Mesothelial cell of epicardium (in vitro differentiated cells): ENCODE data around the gene SPRR4. TPM values are rescaled to one million over a fixed set of nuclear protein-coding genes. Genes with fewer than 3 reads are reported as not detected.

Experiments used
- DNase-seq, 2 experiments: peaks; one replicate each; pipeline ENCODE4 v3.0.0; 2021; ENCODE audit warnings: low spot score in 2 of 2; ENCODE audit not compliant: unreplicated experiment in 2 of 2
- H3K27ac Mint-ChIP-seq: 2 replicates; pipeline ENCODE4 v1.8.0; 2021; ENCODE audit warnings: mixed read lengths
- H3K27me3 Mint-ChIP-seq: 2 replicates; pipeline ENCODE4 v1.8.0; 2021; ENCODE audit warnings: low read depth, mixed read lengths
- H3K36me3 Mint-ChIP-seq: 2 replicates; pipeline ENCODE4 v1.8.0; 2021; ENCODE audit warnings: mixed read lengths
- H3K4me1 Mint-ChIP-seq: 2 replicates; pipeline ENCODE4 v1.8.0; 2021; ENCODE audit warnings: mixed read lengths
- H3K4me3 Mint-ChIP-seq: 2 replicates; pipeline ENCODE4 v1.8.0; 2021; ENCODE audit warnings: mild to moderate bottlenecking, moderate library complexity, mixed read lengths
- H3K9me3 Mint-ChIP-seq: 2 replicates; pipeline ENCODE4 v1.8.0; 2021; ENCODE audit warnings: mixed read lengths
- CTCF ChIP-seq: fragments of 200-600 bp; sonication (generic); IDR thresholded peaks from one replicate; pipeline ENCODE4 v1.5.0; 2021; ENCODE audit warnings: antibody characterized with exemption; ENCODE audit not compliant: unreplicated experiment
- total RNA-seq: library from RNA; stranded (reverse); gene quantifications from 3 replicates; pipeline ENCODE4 v1.2.1, GENCODE V29; 2021

The SPRR4 gene
- total RNA-seq, 1 donor from 2014 or later, result not detected

- H3K27ac Mint-ChIP-seq, result no peak overlapping the region
- no peak overlapping the region for H3K4me3 Mint-ChIP-seq
- no peak for TF ChIP-seq CTCF
- H3K9me3 Mint-ChIP-seq, result peaks cover 18% of the 10 kb centered on the region
- no peaks in the 10 kb centered on the region for H3K4me1 Mint-ChIP-seq
- no peaks in the 10 kb centered on the region for H3K36me3 Mint-ChIP-seq
- no peak for DNase-seq
- peaks cover 16% of the 10 kb centered on the region for H3K27me3 Mint-ChIP-seq
These were observed 1.9 kb downstream of the SPRR4 start for GRCh38 chr1:152972196-152972886.

- H3K4me1 Mint-ChIP-seq, result no peaks in the 10 kb centered on the region
- H3K9me3 Mint-ChIP-seq, result peaks cover 18% of the 10 kb centered on the region
- H3K27ac Mint-ChIP-seq, result no peak overlapping the region
- no peak overlapping the region for H3K4me3 Mint-ChIP-seq
- DNase-seq, result no peak
- H3K27me3 Mint-ChIP-seq, result peaks cover 17% of the 10 kb centered on the region
- no peak for TF ChIP-seq CTCF
- H3K36me3 Mint-ChIP-seq, result no peaks in the 10 kb centered on the region
These were observed 6.2 kb downstream of the SPRR4 start for GRCh38 chr1:152976688-152977087.

GRCh38 chr1:152977614-152978013, 7.2 kb downstream of the SPRR4 start:
- TF ChIP-seq CTCF, result no peak
- H3K27me3 Mint-ChIP-seq, result peaks cover 16% of the 10 kb centered on the region
- no peaks in the 10 kb centered on the region for H3K36me3 Mint-ChIP-seq
- H3K9me3 Mint-ChIP-seq, result peaks cover 18% of the 10 kb centered on the region
- no peak for DNase-seq
- H3K27ac Mint-ChIP-seq, result no peak overlapping the region
- H3K4me1 Mint-ChIP-seq, result no peaks in the 10 kb centered on the region
- H3K4me3 Mint-ChIP-seq, result no peak overlapping the region

GRCh38 chr1:152980676-152981075, 10.2 kb downstream of the SPRR4 start:
- Mint-ChIP-seq H3K4me1 (no peaks in the 10 kb centered on the region), H3K27me3 (peaks cover 12% of the 10 kb centered on the region), H3K27ac (no peak overlapping the region), H3K4me3 (no peak overlapping the region), H3K9me3 (peaks cover 4% of the 10 kb centered on the region), H3K36me3 (no peaks in the 10 kb centered on the region)
- no peak for TF ChIP-seq CTCF
- no peak for DNase-seq

GRCh38 chr1:152981146-152981871, 10.9 kb downstream of the SPRR4 start:
- peaks cover 4% of the 10 kb centered on the region for H3K9me3 Mint-ChIP-seq
- no peak overlapping the region for H3K27ac Mint-ChIP-seq
- DNase-seq, result no peak
- no peaks in the 10 kb centered on the region for H3K4me1 Mint-ChIP-seq
- no peaks in the 10 kb centered on the region for H3K36me3 Mint-ChIP-seq
- no peak for TF ChIP-seq CTCF
- peaks cover 15% of the 10 kb centered on the region for H3K27me3 Mint-ChIP-seq
- no peak overlapping the region for H3K4me3 Mint-ChIP-seq
